B cell (primary cell): ENCODE measurements around the gene PKP1.

Experiments used
- EZH2 ChIP-seq: IDR thresholded peaks from 2 replicates; pipeline ENCODE4 v1.6.1; 2012; ENCODE audit warnings: borderline replicate concordance, low read depth, mild to moderate bottlenecking, moderate library complexity, low read length; ENCODE audit not compliant: insufficient read depth, poor library complexity, severe bottlenecking
- TF ChIP-seq, protein P1 (sequence below): fragments of 200-600 bp; IDR thresholded peaks from one replicate; pipeline ENCODE4 v1.8.0; 2022; ENCODE audit warnings: antibody characterized with exemption, mild to moderate bottlenecking

DNA sequence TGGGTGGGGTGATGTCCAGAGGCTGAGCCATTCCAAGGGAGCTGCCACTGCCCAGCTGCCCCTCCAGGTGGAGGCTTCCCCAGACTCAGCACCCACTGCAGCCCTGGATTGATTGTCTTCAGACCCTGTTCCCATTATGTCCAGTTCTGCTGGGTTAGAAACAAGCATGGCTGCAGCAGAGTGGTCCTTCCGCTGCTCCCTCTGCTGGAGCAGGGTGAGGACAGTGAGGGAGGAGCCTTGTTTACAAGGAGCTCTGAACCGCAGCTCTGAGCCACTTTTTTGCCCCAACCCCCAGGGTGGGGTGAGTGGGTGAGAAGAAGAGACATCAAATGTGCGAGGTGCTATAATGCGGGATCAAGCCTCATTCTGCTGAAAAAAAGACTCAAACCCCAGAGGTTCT lies 91.9 kb downstream of the PKP1 start:
- TF ChIP-seq, protein P1, sequence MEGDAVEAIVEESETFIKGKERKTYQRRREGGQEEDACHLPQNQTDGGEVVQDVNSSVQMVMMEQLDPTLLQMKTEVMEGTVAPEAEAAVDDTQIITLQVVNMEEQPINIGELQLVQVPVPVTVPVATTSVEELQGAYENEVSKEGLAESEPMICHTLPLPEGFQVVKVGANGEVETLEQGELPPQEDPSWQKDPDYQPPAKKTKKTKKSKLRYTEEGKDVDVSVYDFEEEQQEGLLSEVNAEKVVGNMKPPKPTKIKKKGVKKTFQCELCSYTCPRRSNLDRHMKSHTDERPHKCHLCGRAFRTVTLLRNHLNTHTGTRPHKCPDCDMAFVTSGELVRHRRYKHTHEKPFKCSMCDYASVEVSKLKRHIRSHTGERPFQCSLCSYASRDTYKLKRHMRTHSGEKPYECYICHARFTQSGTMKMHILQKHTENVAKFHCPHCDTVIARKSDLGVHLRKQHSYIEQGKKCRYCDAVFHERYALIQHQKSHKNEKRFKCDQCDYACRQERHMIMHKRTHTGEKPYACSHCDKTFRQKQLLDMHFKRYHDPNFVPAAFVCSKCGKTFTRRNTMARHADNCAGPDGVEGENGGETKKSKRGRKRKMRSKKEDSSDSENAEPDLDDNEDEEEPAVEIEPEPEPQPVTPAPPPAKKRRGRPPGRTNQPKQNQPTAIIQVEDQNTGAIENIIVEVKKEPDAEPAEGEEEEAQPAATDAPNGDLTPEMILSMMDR, result no peak
- TF ChIP-seq EZH2, result no peak
